ENCODE results near the gene PFN3. TPM values are rescaled to one million over a fixed set of nuclear protein-coding genes. Genes with fewer than 3 reads are reported as not detected.

Gene PFN3
- total RNA-seq, 1 experiment from 2014 or later: 0.48 TPM

DNA sequence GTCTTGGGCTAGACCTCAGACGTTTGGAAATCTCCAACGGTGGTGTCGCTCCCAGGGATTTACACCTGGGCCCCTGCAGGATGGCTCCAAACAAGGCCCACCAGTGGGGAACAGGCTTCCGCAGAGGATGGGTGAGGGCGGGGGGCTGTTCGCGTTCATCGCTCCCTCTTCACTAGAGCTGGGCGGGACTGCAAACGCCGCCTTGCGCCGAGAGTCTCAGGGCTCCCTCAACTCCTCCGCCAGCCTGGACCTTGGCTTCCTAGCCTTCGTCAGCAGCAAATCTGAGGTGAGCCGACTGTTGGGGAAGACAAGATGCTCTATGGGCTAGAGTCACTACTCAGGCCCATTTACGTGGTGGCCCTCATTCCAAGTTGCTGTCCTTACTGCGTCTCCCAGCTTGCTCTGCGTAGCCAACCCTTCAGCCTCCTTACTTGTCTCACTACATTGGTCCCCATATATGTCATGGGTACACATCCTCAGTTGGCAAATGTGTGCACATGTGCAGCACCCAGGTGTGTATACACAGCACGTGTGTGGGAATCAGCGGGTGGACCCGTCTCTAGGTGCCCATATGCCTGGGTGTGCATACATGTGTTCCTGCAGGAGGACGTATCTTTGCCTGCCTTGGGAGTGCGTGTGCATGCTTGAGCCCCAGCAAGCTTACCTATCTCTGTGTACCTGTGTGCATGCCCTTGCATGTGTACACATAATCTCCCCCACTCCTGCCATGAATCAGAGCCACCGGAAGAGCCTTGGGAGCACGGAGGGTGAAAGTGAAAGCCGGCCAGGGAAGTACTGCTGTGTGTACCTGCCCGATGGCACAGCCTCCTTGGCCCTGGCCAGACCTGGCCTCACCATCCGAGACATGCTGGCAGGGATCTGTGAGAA lies 32.2 kb downstream of the PFN3 start:
- H3K4me1 Mint-ChIP-seq: peaks cover 59% of the 10 kb centered on the region
- H3K27me3 Mint-ChIP-seq (ENCODE audit: low read depth): peaks cover 8% of the 10 kb centered on the region
- ATAC-seq: no peak
- POLR2A ChIA-PET: interaction anchor here (1.3 to 1.4 kb wide), 2 partner anchors 34 to 129 kb away, joined by 4 read pairs; partner anchors contain the start of gene PDLIM7
- peaks cover 13% of the 10 kb centered on the region for H3K36me3 Mint-ChIP-seq
- no peak overlapping the region for H3K27ac Mint-ChIP-seq
- no peak for DNase-seq (ENCODE audit: low spot score)
- peak overlapping the region; percentile 88 for H3K4me3 Mint-ChIP-seq
- TF ChIP-seq, protein P1, sequence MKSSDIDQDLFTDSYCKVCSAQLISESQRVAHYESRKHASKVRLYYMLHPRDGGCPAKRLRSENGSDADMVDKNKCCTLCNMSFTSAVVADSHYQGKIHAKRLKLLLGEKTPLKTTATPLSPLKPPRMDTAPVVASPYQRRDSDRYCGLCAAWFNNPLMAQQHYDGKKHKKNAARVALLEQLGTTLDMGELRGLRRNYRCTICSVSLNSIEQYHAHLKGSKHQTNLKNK (CRISPR knock-in tag; IDR thresholded peaks at IDR 0.05): no peak
- no peak for TF ChIP-seq ESRRA (CRISPR knock-in tag; IDR thresholded peaks at IDR 0.05; ENCODE audit: borderline replicate concordance)
- TF ChIP-seq, protein P2, sequence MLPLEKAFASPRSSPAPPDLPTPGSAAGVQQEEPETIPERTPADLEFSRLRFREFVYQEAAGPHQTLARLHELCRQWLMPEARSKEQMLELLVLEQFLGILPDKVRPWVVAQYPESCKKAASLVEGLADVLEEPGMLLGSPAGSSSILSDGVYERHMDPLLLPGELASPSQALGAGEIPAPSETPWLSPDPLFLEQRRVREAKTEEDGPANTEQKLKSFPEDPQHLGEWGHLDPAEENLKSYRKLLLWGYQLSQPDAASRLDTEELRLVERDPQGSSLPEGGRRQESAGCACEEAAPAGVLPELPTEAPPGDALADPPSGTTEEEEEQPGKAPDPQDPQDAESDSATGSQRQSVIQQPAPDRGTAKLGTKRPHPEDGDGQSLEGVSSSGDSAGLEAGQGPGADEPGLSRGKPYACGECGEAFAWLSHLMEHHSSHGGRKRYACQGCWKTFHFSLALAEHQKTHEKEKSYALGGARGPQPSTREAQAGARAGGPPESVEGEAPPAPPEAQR (CRISPR knock-in tag; IDR thresholded peaks at IDR 0.05): no peak
- TF ChIP-seq TEAD1 (CRISPR knock-in tag; IDR thresholded peaks at IDR 0.05): no peak
- no peak for TF ChIP-seq CBFB (CRISPR knock-in tag; IDR thresholded peaks at IDR 0.05; ENCODE audit: low read depth)
- no peaks in the 10 kb centered on the region for H3K9me3 Mint-ChIP-seq
- CTCF ChIA-PET: interaction anchor here (0.6 to 13.2 kb wide), 29 partner anchors 8 to 253 kb away, joined by 3 to 216 read pairs (median 13); partner anchors contain the start of genes LMAN2, MXD3, PFN3 and PRELID1

DNA sequence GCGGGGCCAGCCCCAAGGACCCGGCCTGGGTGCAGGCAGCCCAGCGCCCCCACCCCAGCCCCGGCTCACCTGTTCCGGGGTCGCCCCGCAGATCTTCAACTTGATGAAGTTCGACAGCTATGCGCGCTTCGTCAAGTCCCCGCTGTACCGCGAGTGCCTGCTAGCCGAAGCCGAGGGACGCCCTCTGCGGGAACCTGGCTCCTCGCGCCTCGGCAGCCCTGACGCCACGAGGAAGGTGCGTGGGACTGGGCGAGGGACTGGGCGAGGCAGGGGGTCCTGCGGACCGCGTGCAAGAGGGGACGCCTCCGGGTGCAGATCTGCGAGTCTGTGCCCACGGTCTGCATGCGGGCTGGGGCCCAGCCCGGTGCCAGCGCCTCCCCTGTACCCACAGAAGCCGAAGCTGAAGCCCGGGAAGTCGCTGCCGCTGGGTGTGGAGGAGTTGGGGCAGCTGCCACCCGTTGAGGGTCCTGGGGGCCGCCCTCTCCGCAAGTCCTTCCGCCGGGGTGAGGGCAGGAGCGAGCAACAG lies 33.1 kb downstream of the PFN3 start:
- ChIA-PET POLR2A (interaction anchor here (0.9 to 1.8 kb wide), 6 partner anchors 15 to 87 kb away, joined by 3 to 10 read pairs (median 4); partner anchors contain the start of gene LMAN2), CTCF (interaction anchor here (0.6 to 13.2 kb wide), 27 partner anchors 8 to 252 kb away, joined by 3 to 216 read pairs (median 4); partner anchors contain the start of genes GRK6, LMAN2, PRELID1 and RAB24)
- Mint-ChIP-seq H3K27me3 (ENCODE audit: low read depth) (peaks cover 9% of the 10 kb centered on the region), H3K4me3 (peak overlapping the region; percentile 88), H3K9me3 (no peaks in the 10 kb centered on the region), H3K4me1 (peaks cover 60% of the 10 kb centered on the region), H3K27ac (no peak overlapping the region), H3K36me3 (peaks cover 13% of the 10 kb centered on the region)
- no peak for ATAC-seq
- no peak for DNase-seq (ENCODE audit: low spot score)
- peak; percentile 68; the same call in 1 of the 2 replicates for TF ChIP-seq ZNF263 (CRISPR knock-in tag; IDR thresholded peaks at IDR 0.05; ENCODE audit: low read depth)
- TF ChIP-seq, protein P3, sequence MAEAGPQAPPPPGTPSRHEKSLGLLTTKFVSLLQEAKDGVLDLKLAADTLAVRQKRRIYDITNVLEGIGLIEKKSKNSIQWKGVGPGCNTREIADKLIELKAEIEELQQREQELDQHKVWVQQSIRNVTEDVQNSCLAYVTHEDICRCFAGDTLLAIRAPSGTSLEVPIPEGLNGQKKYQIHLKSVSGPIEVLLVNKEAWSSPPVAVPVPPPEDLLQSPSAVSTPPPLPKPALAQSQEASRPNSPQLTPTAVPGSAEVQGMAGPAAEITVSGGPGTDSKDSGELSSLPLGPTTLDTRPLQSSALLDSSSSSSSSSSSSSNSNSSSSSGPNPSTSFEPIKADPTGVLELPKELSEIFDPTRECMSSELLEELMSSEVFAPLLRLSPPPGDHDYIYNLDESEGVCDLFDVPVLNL (CRISPR knock-in tag; IDR thresholded peaks at IDR 0.05; ENCODE audit: borderline replicate concordance, low read depth): peak; percentile 76
- TF ChIP-seq SP1 (CRISPR knock-in tag; conservative IDR thresholded peaks at IDR 0.05): peak; percentile 54; the same call in 1 of the 2 replicates
- no peak for TF ChIP-seq ZNF671 (CRISPR knock-in tag; IDR thresholded peaks at IDR 0.05)
- TF ChIP-seq, protein P4, sequence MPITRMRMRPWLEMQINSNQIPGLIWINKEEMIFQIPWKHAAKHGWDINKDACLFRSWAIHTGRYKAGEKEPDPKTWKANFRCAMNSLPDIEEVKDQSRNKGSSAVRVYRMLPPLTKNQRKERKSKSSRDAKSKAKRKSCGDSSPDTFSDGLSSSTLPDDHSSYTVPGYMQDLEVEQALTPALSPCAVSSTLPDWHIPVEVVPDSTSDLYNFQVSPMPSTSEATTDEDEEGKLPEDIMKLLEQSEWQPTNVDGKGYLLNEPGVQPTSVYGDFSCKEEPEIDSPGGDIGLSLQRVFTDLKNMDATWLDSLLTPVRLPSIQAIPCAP (CRISPR knock-in tag; IDR thresholded peaks at IDR 0.05): peak; percentile 95
- TF ChIP-seq, protein P5, sequence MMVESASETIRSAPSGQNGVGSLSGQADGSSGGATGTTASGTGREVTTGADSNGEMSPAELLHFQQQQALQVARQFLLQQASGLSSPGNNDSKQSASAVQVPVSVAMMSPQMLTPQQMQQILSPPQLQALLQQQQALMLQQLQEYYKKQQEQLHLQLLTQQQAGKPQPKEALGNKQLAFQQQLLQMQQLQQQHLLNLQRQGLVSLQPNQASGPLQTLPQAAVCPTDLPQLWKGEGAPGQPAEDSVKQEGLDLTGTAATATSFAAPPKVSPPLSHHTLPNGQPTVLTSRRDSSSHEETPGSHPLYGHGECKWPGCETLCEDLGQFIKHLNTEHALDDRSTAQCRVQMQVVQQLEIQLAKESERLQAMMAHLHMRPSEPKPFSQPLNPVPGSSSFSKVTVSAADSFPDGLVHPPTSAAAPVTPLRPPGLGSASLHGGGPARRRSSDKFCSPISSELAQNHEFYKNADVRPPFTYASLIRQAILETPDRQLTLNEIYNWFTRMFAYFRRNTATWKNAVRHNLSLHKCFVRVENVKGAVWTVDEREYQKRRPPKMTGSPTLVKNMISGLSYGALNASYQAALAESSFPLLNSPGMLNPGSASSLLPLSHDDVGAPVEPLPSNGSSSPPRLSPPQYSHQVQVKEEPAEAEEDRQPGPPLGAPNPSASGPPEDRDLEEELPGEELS (CRISPR knock-in tag; IDR thresholded peaks at IDR 0.05): peak; percentile 94
- TF ChIP-seq NR2C2 (CRISPR knock-in tag; IDR thresholded peaks at IDR 0.05): peak; percentile 64
- peak; percentile 93 for TF ChIP-seq FOXK1 (CRISPR knock-in tag; IDR thresholded peaks at IDR 0.05)
- TF ChIP-seq, protein P6, sequence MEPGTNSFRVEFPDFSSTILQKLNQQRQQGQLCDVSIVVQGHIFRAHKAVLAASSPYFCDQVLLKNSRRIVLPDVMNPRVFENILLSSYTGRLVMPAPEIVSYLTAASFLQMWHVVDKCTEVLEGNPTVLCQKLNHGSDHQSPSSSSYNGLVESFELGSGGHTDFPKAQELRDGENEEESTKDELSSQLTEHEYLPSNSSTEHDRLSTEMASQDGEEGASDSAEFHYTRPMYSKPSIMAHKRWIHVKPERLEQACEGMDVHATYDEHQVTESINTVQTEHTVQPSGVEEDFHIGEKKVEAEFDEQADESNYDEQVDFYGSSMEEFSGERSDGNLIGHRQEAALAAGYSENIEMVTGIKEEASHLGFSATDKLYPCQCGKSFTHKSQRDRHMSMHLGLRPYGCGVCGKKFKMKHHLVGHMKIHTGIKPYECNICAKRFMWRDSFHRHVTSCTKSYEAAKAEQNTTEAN (CRISPR knock-in tag; IDR thresholded peaks at IDR 0.05): peak; percentile 74; the same call in 1 of the 2 replicates
- TF ChIP-seq, protein P7, sequence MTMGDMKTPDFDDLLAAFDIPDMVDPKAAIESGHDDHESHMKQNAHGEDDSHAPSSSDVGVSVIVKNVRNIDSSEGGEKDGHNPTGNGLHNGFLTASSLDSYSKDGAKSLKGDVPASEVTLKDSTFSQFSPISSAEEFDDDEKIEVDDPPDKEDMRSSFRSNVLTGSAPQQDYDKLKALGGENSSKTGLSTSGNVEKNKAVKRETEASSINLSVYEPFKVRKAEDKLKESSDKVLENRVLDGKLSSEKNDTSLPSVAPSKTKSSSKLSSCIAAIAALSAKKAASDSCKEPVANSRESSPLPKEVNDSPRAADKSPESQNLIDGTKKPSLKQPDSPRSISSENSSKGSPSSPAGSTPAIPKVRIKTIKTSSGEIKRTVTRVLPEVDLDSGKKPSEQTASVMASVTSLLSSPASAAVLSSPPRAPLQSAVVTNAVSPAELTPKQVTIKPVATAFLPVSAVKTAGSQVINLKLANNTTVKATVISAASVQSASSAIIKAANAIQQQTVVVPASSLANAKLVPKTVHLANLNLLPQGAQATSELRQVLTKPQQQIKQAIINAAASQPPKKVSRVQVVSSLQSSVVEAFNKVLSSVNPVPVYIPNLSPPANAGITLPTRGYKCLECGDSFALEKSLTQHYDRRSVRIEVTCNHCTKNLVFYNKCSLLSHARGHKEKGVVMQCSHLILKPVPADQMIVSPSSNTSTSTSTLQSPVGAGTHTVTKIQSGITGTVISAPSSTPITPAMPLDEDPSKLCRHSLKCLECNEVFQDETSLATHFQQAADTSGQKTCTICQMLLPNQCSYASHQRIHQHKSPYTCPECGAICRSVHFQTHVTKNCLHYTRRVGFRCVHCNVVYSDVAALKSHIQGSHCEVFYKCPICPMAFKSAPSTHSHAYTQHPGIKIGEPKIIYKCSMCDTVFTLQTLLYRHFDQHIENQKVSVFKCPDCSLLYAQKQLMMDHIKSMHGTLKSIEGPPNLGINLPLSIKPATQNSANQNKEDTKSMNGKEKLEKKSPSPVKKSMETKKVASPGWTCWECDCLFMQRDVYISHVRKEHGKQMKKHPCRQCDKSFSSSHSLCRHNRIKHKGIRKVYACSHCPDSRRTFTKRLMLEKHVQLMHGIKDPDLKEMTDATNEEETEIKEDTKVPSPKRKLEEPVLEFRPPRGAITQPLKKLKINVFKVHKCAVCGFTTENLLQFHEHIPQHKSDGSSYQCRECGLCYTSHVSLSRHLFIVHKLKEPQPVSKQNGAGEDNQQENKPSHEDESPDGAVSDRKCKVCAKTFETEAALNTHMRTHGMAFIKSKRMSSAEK (CRISPR knock-in tag; IDR thresholded peaks at IDR 0.05; ENCODE audit: borderline replicate concordance): no peak
- 0 out of 2 replicates have a peak, but pooled peaks have one; percentile 79 for TF ChIP-seq ZNF219 (CRISPR knock-in tag; IDR thresholded peaks at IDR 0.05; ENCODE audit: borderline replicate concordance)
- TF ChIP-seq, protein P8, sequence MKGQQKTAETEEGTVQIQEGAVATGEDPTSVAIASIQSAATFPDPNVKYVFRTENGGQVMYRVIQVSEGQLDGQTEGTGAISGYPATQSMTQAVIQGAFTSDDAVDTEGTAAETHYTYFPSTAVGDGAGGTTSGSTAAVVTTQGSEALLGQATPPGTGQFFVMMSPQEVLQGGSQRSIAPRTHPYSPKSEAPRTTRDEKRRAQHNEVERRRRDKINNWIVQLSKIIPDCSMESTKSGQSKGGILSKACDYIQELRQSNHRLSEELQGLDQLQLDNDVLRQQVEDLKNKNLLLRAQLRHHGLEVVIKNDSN (CRISPR knock-in tag; IDR thresholded peaks at IDR 0.05): peak; percentile 48; the same call in 1 of the 2 replicates
- TF ChIP-seq NFATC4 (CRISPR knock-in tag; IDR thresholded peaks at IDR 0.05): no peak
- peak; percentile 83; the same call in 1 of the 2 replicates for TF ChIP-seq NFE2L1 (CRISPR knock-in tag; IDR thresholded peaks at IDR 0.05)
